ENCODE results near the gene VAX1. TPM values are rescaled to one million over a fixed set of nuclear protein-coding genes. Genes with fewer than 3 reads are reported as not detected.

The VAX1 gene
- total and polyA plus RNA-seq, 2 experiments from 2014 or later, result not detected

DNA sequence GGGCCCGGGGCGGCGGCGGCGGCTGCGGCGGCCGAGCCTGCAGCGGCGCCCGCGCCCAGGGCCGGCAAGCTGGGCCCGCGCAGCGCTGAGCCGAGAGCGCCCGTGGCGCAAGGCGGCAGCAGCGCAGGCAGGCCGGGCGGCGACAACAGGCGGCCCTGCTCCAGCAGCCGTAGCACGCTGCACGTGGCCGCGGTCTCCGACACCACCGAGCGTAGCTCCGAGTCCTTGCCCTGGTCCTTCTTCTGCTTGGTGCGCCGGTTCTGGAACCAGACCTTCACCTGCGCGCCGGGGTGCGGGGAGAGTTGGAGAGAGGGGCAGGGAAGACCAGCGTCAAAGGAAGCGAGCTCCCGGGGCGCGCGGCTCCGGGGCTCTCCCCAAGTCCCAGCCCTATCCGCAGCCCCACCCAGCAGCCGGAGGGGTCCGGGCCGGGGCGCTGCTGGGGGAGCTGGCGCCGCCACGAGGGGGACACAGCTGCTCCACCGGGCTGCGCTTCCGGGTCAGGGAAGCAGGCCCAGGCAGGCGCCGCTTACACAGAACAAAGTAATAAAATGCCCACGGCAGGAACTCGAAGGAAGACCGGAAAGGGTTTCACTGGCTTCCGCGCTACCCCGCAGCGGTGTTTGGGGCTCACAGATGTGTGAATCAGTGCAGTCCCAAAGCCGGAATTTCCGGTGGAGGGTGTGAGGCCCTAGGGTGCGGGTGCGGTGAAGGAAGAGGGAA, 3.6 kb downstream of the VAX1 start:
- Histone ChIP-seq H3K9me2 (ENCODE audit: insufficient read depth) (no peaks in the 10 kb centered on the region), H3K9ac (no peak overlapping the region), H3K4me1 (ENCODE audit: insufficient read depth) (no peaks in the 10 kb centered on the region; the same call in 1 of the 2 replicates), H3K9me3 (ENCODE audit: low read depth) (no peaks in the 10 kb centered on the region), H3K27ac (no peak overlapping the region), H3K4me3 (no peak overlapping the region), H3K4me2 (ENCODE audit: unreplicated experiment) (peak overlapping the region; percentile 53), H3K27me3 (replicated peaks; ENCODE audit: insufficient read depth) (peaks cover 88% of the 10 kb centered on the region), H2AFZ (no peak overlapping the region), H3K36me3 (ENCODE audit: low read depth) (no peaks in the 10 kb centered on the region), H4K20me1 (ENCODE audit: insufficient read depth) (no peaks in the 10 kb centered on the region), H3K79me2 (ENCODE audit: insufficient read depth) (no peaks in the 10 kb centered on the region), H3F3A (ENCODE audit: insufficient read depth) (no peaks in the 10 kb centered on the region)
- DNase-seq, result peak; percentile 41
- TF ChIP-seq EZH2phosphoT487 (IDR thresholded peaks at IDR 0.05; ENCODE audit: insufficient read depth, low read depth) (no peak), EZH2 (IDR thresholded peaks at IDR 0.05; ENCODE audit: insufficient read depth, poor library complexity, severe bottlenecking) (no peak)
- in situ Hi-C loops (cut with MboI), result no loop called here
- 19 to 21% methylated on average over 53 to 68 of the region's 72 CpGs for WGBS, 2 experiments (ENCODE audit: low coverage in 1 of 2, low lambda C conversion rate in 2 of 2, missing lambda C conversion rate in 2 of 2)

DNA sequence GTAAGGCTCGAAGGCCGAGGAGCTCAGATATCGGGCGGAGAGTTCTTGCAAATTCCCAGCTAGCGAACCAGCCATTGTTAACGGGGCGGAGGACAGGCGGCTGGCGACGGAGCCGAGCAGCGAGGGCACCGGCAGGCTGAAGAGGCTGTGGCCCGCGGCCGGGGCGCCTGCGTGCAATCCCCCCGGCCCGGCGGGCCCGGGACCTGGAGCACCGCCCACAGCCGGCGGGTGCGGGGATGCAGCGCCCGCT, 4.1 kb downstream of the VAX1 start:
- Histone ChIP-seq H3K9ac (no peak overlapping the region), H3K79me2 (ENCODE audit: insufficient read depth) (no peaks in the 10 kb centered on the region), H3K4me1 (ENCODE audit: insufficient read depth) (no peaks in the 10 kb centered on the region; the same call in 1 of the 2 replicates), H3K4me2 (ENCODE audit: unreplicated experiment) (peak overlapping the region; percentile 53), H2AFZ (no peak overlapping the region), H3K36me3 (ENCODE audit: low read depth) (no peaks in the 10 kb centered on the region), H3K27me3 (replicated peaks; ENCODE audit: insufficient read depth) (peaks cover 89% of the 10 kb centered on the region), H3K9me2 (ENCODE audit: insufficient read depth) (no peaks in the 10 kb centered on the region), H3K27ac (no peak overlapping the region), H3F3A (ENCODE audit: insufficient read depth) (no peaks in the 10 kb centered on the region), H3K4me3 (no peak overlapping the region), H3K9me3 (ENCODE audit: low read depth) (no peaks in the 10 kb centered on the region), H4K20me1 (ENCODE audit: insufficient read depth) (no peaks in the 10 kb centered on the region)
- 4 to 5% methylated on average over 20 to 28 of the region's 28 CpGs for WGBS, 2 experiments (ENCODE audit: low coverage in 1 of 2, low lambda C conversion rate in 2 of 2, missing lambda C conversion rate in 2 of 2)
- in situ Hi-C loops (cut with MboI), result no loop called here
- TF ChIP-seq EZH2phosphoT487 (IDR thresholded peaks at IDR 0.05; ENCODE audit: insufficient read depth, low read depth) (no peak), EZH2 (IDR thresholded peaks at IDR 0.05; ENCODE audit: insufficient read depth, poor library complexity, severe bottlenecking) (no peak)
- peak; percentile 18 for DNase-seq

DNA sequence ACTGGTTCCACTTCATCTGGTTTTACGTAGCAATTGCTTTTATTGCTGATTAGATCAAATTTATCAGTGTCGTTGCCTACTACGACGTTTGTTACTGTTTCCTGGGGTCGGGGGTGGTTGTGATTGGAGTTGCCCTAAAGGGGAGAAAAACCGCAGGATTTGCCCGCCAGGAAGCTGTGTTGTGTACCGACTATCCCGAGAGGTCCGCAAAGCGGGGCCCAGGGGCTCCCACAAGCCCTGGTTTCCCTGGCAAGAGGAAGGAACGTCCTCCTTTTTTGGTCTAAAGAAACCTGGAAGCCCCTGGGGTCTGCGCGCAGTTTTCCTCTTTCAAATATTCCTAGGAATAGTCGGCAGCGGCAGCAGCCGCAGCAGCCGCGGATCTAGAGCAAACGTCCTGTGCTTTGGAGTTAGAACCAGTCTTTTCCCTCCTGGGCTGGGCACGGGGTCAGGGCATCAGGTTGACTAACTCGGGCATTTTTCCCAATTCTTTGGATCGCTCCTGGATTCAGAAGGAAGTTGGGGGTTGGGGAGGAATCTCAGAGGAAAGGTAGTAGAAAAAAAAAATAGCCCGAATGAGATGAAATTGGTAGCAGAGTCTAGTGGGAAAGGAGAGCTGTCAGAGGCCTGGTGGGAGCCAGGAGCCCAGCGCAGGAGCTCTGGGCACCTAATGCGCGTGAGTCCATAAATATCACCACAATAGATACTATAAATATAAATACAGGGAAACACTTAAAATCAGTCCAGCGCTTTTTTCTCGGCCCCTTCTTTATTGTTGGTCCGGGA, 4.6 kb downstream of the VAX1 start:
- H3K4me2 ChIP-seq (ENCODE audit: unreplicated experiment), result peak overlapping the region; percentile 53
- H3K27ac ChIP-seq, result no peak overlapping the region
- H3K9me3 ChIP-seq (ENCODE audit: low read depth), result no peaks in the 10 kb centered on the region
- peaks cover 89% of the 10 kb centered on the region for H3K27me3 ChIP-seq (replicated peaks; ENCODE audit: insufficient read depth)
- H2AFZ ChIP-seq, result no peak overlapping the region
- TF ChIP-seq EZH2phosphoT487 (IDR thresholded peaks at IDR 0.05; ENCODE audit: insufficient read depth, low read depth) (no peak; the same call in 1 of the 2 replicates), EZH2 (IDR thresholded peaks at IDR 0.05; ENCODE audit: insufficient read depth, poor library complexity, severe bottlenecking) (peak; percentile 87)
- no peak for DNase-seq
- H3F3A ChIP-seq (ENCODE audit: insufficient read depth), result no peaks in the 10 kb centered on the region
- H3K79me2 ChIP-seq (ENCODE audit: insufficient read depth), result no peaks in the 10 kb centered on the region
- no peaks in the 10 kb centered on the region for H3K36me3 ChIP-seq (ENCODE audit: low read depth)
- H4K20me1 ChIP-seq (ENCODE audit: insufficient read depth), result no peaks in the 10 kb centered on the region
- in situ Hi-C loops (cut with MboI), result no loop called here
- H3K4me1 ChIP-seq (ENCODE audit: insufficient read depth), result no peaks in the 10 kb centered on the region; the same call in 1 of the 2 replicates
- 15% methylated on average over 30 of the region's 30 CpGs for WGBS, 2 experiments (ENCODE audit: low coverage in 1 of 2, low lambda C conversion rate in 2 of 2, missing lambda C conversion rate in 2 of 2)
- H3K9me2 ChIP-seq (ENCODE audit: insufficient read depth), result no peaks in the 10 kb centered on the region
- H3K9ac ChIP-seq, result no peak overlapping the region
- no peak overlapping the region for H3K4me3 ChIP-seq

DNA sequence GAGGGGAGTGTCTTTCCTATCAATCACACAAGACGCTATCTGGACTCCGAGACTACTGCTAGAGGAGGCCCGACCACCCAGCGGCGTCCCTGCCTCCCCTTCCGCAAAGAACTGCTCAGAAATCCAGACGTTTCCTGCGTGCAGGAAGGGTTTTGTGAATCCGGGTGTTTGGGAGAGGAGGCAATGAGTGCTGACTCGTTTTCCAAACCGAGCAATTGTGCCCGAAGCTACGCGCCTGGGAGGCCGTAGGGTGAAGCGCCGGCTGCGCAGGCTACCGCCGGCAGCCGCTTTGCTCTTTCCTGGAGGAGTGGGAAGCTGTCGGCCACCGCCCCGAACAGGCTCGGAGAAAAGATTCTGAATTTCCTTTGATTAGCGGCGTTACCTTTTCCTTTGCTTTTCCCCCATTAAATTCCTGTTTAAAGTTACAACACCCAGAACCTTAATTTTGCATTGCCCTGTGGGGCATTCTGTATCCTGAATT, 5.3 kb downstream of the VAX1 start:
- WGBS, 2 experiments (ENCODE audit: low coverage in 1 of 2, low lambda C conversion rate in 2 of 2, missing lambda C conversion rate in 2 of 2), result 9% methylated on average over 27 of the region's 27 CpGs
- Histone ChIP-seq H3K9me3 (ENCODE audit: low read depth) (no peaks in the 10 kb centered on the region), H4K20me1 (ENCODE audit: insufficient read depth) (no peaks in the 10 kb centered on the region), H3K27ac (no peak overlapping the region), H3K27me3 (replicated peaks; ENCODE audit: insufficient read depth) (peaks cover 83% of the 10 kb centered on the region), H3F3A (ENCODE audit: insufficient read depth) (no peaks in the 10 kb centered on the region), H3K9me2 (ENCODE audit: insufficient read depth) (no peaks in the 10 kb centered on the region), H3K36me3 (ENCODE audit: low read depth) (no peaks in the 10 kb centered on the region), H3K9ac (no peak overlapping the region), H2AFZ (no peak overlapping the region), H3K4me2 (ENCODE audit: unreplicated experiment) (no peak overlapping the region), H3K79me2 (ENCODE audit: insufficient read depth) (no peaks in the 10 kb centered on the region), H3K4me3 (no peak overlapping the region), H3K4me1 (ENCODE audit: insufficient read depth) (no peaks in the 10 kb centered on the region; the same call in 1 of the 2 replicates)
- in situ Hi-C loops (cut with MboI), result no loop called here
- TF ChIP-seq EZH2phosphoT487 (IDR thresholded peaks at IDR 0.05; ENCODE audit: insufficient read depth, low read depth), result no peak; the same call in 1 of the 2 replicates
- no peak for TF ChIP-seq EZH2 (IDR thresholded peaks at IDR 0.05; ENCODE audit: insufficient read depth, poor library complexity, severe bottlenecking)
- no peak for DNase-seq

All from GM23248 (cell line).